ENCODE data around the gene TBC1D4. TPM values are rescaled to one million over a fixed set of nuclear protein-coding genes. Genes with fewer than 3 reads are reported as not detected.

Gene TBC1D4
- total RNA-seq, 4 donors from 2014 or later, result 14.2 to 32.0 (median 20.6) TPM

DNA sequence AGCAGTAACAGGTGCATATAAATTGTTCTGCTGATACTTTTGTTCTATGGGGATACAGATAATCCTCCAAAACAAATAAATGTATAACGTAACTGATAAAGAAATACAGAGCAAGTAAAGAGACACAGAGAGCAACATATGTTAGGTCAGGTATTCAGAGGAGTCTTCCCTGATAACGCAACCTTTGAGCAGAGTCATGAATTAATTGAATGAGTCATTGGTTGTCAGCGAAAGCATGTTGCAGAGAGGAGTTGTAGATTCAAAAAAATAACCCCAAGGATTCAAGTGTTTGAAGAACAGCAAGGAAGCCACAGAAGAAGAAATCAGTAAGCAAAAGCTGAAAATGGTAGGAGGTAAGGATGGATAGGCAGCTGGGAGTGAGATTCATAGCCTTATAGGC, 245.2 kb downstream of the TBC1D4 start:
- no peak for TF ChIP-seq POLR2A (IDR thresholded peaks at IDR 0.05; ENCODE audit: low read depth)
- TF ChIP-seq, protein P1, sequence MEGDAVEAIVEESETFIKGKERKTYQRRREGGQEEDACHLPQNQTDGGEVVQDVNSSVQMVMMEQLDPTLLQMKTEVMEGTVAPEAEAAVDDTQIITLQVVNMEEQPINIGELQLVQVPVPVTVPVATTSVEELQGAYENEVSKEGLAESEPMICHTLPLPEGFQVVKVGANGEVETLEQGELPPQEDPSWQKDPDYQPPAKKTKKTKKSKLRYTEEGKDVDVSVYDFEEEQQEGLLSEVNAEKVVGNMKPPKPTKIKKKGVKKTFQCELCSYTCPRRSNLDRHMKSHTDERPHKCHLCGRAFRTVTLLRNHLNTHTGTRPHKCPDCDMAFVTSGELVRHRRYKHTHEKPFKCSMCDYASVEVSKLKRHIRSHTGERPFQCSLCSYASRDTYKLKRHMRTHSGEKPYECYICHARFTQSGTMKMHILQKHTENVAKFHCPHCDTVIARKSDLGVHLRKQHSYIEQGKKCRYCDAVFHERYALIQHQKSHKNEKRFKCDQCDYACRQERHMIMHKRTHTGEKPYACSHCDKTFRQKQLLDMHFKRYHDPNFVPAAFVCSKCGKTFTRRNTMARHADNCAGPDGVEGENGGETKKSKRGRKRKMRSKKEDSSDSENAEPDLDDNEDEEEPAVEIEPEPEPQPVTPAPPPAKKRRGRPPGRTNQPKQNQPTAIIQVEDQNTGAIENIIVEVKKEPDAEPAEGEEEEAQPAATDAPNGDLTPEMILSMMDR (IDR thresholded peaks at IDR 0.05), result no peak
- TF ChIP-seq EP300 (IDR thresholded peaks at IDR 0.05), result no peak
- TF ChIP-seq POLR2AphosphoS5 (IDR thresholded peaks at IDR 0.05), result no peak
- DNase-seq (ENCODE audit: extremely low spot score), result no peak
- no peaks in the 10 kb centered on the region for H3K4me1 ChIP-seq
- no peak overlapping the region for H3K27ac ChIP-seq (replicated peaks in 1 of 4)
- no peak overlapping the region for H3K4me3 ChIP-seq
- H3K36me3 ChIP-seq, result no peaks in the 10 kb centered on the region
- H3K9me3 ChIP-seq, result peaks cover 0 to 3% (median 0%) of the 10 kb centered on the region in 4 donors
- H3K27me3 ChIP-seq, result no peaks in the 10 kb centered on the region
- intact Hi-C loops (cut with DNase I), result no loop called here
- WGBS, result 85% methylated on average over 3 of the region's 3 CpGs

Other genes with a start within 250 kb of the TBC1D4 start
- 100 to 1,000 TPM in 3 of 4 donors, 10 to 100 TPM in 1; 83.2 to 156 (median 109) TPM for gene COMMD6, start 55.7 kb upstream of the TBC1D4 start, total RNA-seq
- gene UCHL3, start 67.6 kb upstream of the TBC1D4 start, total RNA-seq, result 10 to 100 TPM; 11.2 to 32.3 (median 23.5) TPM
- 10 to 100 TPM; 11.4 to 17.8 (median 14.7) TPM for gene LMO7, start 154.2 kb upstream of the TBC1D4 start, total RNA-seq

Measured in esophagus muscularis mucosa (tissue), 4 donors.